Skeletal muscle cell (primary cell): ENCODE measurements around the gene TMOD1.
"Not testable (repeated sequence)": the region's sequence is repeated elsewhere in the genome, so short reads cannot be mapped to it uniquely, and the experiment has no call there.

Source experiments
- DNase-seq: peaks from one replicate; pipeline ENCODE4 v3.0.0-alpha.2; 2010; ENCODE audit warnings: low read depth
- H3K4me3 ChIP-seq: 2 replicates; pipeline ENCODE4 v1.5.1; 2011; ENCODE audit warnings: low read depth, mild to moderate bottlenecking, control low read depth, low read length, moderate library complexity

Gene TMOD1

DNA sequence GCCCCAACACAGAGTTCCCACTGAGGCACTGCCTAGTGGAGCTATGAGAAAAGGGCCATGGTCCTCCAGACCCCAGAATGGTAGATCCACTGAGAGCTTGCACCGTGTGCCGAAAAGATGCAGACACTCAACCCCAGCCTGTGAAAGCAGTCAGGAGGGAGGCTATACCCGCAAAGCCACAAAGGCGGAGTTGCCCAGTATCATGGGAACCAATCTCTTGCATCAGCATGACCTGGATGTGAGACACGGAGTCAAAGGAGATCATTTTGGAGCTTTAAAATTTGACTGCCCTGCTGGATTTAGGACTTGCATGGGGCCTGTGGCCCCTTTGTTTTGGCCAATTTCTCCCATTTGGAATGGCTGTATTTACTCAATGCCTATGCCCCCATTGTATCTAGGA, 121.0 kb downstream of the TMOD1 start:
- not testable (repeated sequence) for H3K4me3 ChIP-seq, DNase-seq

DNA sequence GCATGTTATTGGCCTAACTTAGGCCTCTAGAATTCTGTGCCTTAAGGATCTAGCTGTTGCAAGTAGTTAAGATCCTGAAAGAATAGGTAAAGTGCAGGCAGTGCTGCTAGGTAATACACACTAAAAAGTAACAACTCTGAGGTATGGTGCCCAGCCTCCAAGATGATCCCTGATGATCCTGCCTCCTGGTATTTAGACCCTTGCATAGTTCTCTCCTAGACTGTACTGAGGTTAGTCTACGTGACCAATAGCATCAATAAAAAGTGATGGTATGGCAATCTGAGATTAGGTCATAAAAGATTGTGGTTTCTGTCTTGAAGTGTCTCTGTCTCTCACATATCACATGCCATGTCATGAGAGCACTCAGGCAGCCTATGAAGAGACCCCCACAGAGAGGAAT, 122.5 kb downstream of the TMOD1 start:
- no peak overlapping the region for H3K4me3 ChIP-seq
- no peak for DNase-seq

DNA sequence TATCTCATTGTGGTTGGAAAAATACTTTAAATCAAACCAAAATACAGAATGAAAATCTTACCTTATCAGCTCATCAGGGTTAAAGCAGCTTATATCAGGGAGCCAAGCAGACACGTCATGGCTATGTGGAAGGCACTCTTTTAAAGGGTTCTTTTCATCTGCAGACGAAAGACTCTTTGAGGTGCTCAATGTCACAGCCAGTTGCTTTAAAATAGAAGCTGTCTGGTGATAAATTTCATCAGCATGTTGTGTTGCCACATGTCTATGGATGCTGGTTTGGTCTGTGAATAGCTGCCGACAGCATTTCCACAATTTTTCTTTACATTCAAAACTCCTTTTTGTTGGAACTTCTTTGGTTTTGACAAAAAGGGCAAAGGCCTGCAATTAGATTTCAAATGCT, 124.2 kb downstream of the TMOD1 start:
- DNase-seq: no peak
- H3K4me3 ChIP-seq: no peak overlapping the region

DNA sequence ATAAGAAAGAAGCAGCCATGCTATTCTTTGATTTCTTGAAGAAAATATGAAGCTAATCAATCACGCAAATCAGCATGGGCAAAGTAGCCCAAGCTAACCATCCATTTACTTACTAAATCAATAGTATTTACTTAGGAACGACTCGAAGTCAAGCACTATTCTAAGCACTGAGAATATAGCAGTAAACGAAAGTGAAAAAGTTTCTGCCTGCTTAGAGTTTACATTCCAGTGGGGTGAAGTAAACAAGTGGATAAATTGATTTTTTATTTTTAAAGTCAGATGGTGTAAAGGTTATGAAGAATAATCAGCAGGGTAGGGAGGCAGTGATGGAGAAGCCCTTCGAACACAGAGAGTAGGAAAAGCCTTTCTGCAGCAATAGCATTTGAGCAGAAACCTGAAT, 126.2 kb downstream of the TMOD1 start:
- no peak overlapping the region for H3K4me3 ChIP-seq
- no peak for DNase-seq

DNA sequence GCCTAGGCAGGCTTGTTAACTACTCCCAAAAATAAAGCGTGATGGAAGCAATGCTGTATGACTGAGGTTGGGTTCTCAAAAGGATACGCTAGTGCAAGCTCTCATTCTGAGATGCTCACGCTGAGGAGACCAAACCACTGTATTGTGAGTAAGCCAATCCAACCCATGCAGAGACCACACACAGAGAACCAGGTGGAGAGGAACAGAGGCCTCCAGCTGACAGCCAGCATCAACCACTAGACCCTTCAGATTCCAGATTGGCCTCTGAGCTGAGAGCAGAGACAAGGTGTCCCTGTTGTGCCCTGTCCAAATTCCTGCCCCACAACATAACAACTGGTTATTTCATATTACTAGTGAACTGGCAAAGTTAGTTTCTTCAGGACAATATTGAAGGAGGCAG, 127.2 kb downstream of the TMOD1 start:
- DNase-seq: no peak
- no peak overlapping the region for H3K4me3 ChIP-seq

DNA sequence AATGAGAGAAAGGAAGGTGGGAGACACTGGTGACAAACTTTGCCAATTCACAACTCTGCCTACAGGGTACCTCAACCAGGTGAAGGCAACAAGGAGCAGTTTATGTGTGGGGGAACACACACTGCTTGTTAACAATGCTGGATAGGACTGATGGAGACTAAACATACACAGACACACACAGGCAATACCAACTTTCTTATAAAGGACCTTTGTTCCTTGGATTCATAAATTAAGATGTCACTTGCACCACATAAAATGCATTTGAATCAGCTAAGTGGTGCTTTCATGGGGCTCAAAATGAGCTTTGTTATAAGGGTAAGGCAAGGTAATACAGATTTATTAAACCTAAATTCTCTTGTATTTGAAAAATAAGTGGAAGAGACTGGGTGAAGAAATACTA, 127.7 kb downstream of the TMOD1 start:
- no peak for DNase-seq

DNA sequence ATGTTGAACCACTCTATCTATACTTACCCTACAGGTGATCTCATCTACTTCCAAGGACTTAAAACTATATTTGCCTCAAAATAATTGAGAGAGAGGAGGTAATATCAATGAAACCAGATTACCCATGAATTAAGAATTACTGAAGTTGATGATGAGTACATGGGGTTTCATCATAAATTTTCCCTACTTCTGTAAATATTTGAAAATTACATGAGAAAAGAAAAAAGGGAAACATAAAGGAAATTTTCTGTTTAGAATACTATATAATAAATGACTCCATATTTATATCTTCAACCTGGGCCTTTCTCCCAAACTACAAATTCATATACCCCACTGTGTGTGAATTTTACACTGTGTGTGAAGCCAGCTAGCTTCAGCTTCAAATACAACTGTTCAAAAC, 129.1 kb downstream of the TMOD1 start:
- H3K4me3 ChIP-seq: no peak overlapping the region
- DNase-seq: no peak

More for the DNA sequence above, 127.7 kb downstream of the TMOD1 start:
- no peak overlapping the region for H3K4me3 ChIP-seq

DNA sequence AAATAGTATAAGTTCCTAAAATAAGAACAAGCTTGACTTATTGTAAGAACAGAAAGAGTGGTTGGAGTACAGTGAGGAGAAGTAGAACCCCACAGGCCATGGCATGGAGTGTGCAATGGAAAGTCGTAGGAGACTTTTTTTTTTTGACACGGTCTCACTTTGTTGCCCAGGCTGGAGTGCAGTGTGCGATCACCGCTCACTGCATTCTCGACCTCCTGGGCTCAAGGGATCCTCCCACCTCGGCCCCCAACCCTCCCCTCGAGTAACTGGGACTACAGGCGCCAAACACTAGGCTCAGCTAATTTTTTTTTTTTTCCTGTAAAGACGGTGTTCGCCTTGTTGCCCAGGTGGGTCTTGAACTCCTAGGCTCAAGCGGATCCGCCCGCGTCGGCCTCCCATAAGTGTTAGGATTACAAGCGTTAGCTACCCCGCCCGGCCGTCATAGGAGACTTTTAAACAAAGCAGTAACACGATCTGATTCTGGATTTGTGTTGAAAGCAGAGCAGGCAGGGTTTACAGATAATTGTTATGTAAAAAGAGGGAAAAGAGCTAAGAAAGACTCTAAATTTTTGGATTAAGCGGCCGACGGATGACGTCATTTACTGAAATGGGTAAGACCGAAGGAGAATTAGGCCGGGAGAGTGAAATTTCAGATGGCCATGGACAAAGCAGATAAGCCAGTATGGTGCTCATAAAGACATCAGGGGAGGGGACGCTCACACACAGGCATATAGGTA, 130.9 kb downstream of the TMOD1 start:
- peak; percentile 48 for DNase-seq

DNA sequence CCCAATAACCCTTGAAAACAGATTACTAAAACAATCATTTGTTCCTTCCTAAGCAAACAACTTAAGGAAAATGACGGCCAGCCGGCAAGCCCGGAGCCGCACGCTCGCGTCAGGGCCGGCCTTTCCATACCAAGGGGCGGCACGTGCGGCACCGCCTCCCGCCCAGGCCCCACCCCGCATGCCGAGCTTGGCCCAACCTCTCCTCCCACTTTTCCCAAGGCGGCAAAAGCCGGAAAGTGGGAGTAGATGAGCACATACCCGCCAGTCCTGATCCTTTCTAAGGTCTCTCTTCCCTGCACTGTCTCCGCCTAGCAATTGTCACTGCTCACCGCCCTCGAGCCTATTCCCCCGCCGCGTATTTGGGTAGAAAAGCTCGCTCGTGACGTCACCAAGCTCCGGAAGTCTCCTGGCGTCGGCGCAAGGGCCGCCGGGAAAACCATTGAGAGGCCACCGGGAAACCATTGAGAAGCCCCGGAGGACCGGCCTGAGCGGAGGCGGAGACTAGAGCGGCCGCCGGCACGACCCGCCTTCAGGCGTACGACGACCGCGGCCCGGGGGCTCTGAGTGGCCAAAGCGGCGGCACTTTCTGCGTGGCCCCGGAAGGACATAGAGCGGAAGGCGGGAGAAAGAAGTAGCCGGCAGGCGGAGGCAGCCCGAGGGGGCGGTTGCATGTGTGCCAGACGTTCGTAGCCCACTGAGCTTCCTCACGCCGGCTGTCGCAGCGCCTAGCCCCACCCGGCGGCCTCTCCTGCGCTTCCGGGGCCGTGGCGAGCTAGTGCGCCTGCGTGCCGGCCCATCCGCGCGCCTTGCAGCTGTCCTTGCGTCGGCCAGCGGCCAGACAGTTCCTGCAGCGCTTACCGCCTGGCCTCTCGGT, 131.8 kb downstream of the TMOD1 start, which contains the start of the genes NCBP1 and TSTD2:
NCBP1 (plus strand) TSS at position 837 of the 874 bp plus-strand sequence. CDS start 61 bp downstream, outside the sequence.
TSTD2 (minus strand) TSS at position 384 of the 874 bp plus-strand sequence. CDS start 5,806 bp downstream, outside the sequence.
- peak; percentile 93 for DNase-seq
- peak within 1 kb of the TSS; percentile 95 for H3K4me3 ChIP-seq

More for the DNA sequence above, 130.9 kb downstream of the TMOD1 start:
- H3K4me3 ChIP-seq: peak overlapping the region; percentile 95

DNA sequence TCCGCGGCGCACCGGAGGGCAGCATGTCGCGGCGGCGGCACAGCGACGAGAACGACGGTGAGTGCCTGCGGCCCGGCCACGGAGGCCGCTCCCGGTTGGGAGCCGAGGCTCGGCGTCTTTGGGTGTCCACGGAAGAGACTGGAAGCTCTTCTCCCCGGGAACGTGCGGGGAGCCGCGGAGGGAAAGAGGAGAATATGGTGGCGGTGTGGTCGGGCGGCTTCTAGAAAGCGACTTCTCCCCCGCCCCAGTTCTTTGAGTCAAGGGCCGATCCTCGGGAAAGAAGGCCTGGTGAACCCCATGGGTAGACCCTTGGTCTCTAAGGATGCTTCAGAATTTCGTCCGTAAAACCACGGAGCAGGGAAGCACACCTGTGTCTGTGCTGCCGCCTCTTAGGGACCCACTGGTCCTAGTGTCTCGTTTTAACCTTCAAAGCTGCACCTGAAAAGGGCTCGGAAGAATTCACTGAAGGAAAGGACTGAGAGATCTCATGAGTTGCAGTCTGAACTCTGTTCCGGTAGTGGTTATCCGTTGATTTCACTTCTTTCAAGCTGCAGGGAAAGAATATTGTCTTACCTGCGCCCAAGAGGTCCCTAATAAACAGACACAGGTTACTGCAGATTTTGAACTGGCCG, 132.5 kb downstream of the TMOD1 start:
- DNase-seq: no peak
- peak overlapping the region; percentile 95 for H3K4me3 ChIP-seq

DNA sequence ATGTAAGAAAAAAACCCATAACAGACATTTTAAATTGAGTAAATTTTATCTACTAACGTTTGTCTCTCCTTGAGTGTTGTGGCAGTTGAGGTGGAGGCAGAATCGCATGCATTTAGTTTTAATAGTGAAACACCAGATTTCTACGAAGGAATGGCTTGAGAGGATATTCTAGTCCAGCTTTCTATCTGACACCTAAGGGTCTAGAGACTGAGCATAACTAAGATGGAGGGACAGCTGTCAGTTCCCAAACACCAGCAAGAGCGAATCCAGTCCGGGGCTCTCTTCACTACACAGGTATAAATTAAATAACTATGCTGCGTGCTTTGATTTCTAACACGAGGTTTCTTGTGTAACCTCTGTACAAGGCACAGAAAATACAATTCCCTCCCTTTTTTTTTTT, 133.6 kb downstream of the TMOD1 start:
- peak overlapping the region; percentile 95 for H3K4me3 ChIP-seq
- DNase-seq: no peak

DNA sequence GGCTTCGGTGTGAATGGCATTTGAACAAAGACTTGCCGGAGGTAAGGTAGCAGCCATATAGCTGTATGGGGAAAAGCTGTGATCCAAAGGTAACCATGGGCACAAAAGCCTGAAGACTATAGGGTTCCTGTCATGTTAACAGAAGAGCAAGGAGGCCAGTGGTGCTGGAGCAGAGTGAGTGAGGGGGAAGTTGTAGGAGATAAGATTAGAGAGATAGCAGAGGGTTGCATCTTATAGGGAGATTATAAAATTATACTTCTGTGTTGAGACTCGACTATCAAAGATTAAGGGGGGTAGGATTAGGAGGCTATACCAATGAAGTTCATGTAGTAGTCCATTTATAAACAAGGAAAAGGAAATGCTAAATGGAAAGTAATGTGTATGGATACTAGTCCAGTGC, 135.4 kb downstream of the TMOD1 start:
- no peak overlapping the region for H3K4me3 ChIP-seq
- no peak for DNase-seq

DNA sequence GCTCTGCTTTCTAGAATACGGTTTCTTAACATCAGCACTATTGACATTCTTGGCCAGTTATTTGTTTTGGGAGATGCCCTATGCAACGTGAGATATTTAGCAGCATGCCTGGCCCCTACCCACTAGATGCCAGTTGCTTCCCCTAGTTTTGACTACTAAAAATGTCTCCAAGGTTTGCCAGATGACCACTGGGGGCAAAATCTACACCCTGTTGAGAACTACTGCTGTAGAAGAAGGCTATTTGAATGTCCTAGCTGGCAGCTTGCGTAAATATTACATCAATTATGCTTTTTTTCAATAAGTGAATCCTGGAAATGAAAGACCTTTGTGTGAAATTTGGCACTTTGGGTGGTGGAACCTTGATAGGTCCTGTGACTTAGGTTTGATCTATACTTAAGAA, 137.2 kb downstream of the TMOD1 start:
- no peak for DNase-seq
- H3K4me3 ChIP-seq: no peak overlapping the region

DNA sequence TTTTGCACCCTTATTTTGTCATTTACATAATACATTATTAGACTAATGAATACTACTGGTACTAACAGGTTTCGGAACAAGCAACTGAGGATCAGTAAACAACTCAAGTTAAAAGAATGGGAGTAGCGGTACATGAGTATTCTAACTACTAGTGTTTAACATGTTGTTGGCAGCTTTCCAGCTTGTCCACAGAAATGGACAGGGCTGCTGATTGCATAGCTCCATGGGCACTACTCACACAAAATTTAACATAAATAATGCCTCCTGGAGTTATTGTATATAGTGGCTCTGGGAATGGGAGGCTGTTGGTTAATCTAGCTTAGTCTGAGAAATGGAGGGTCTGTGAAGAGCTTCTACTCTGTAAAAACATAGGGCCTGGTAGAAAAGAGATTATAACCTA, 138.9 kb downstream of the TMOD1 start:
- H3K4me3 ChIP-seq: no peak overlapping the region
- DNase-seq: no peak

DNA sequence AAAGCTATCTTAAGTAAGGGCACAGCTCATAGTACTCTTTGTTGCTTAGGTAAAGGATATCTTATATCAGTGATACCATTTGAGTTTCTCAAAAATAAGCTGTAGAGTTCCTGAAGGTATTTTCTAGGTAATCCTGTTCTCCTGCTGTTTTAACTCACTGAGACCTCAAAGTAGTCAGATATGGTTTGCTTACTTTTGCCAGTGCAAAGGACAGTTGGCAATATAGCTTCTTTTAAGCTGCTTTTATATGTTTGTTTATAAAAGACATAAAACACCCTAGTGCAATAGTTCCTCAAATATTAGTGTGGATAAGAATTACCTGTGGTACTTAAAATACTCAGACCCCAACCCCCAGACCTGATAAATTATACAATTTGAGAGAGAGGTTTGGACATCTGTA, 144.3 kb downstream of the TMOD1 start:
- DNase-seq: no peak
- no peak overlapping the region for H3K4me3 ChIP-seq

DNA sequence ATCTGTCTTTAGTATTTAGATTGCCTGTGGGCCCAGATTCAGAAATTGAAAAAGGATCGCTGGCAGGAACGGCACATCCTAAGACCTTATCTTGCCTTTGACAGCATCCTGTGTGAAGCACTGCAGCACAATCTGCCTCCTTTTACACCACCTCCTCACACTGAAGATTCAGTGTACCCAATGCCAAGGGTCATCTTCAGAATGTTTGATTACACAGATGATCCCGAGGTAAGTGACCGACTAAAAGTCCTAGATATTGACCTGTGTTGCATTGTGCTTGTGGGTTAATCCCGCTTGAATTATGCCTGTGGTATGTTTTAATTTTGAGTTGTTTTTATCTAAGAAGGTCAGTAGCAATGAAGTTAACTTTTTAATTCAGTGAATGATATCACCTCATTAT, 146.5 kb downstream of the TMOD1 start:
- no peak overlapping the region for H3K4me3 ChIP-seq
- DNase-seq: no peak
